GM12878 (cell line): ENCODE measurements around the gene KLHL25. TPM values are rescaled to one million over a fixed set of nuclear protein-coding genes. Genes with fewer than 3 reads are reported as not detected.

ENCODE experiments used
- ATAC-seq: fragments of 200-7000 bp; cut with Tn5 transposase; 3 replicates; pipeline ENCODE4 v1.9.1; 2020; ENCODE audit warnings: mild to moderate bottlenecking, moderate library complexity
- BruUV-seq: library from RNA; stranded (reverse); fragments of 400-500 nt; replicated peaks from 2 replicates; lab custom pipeline; 2021; lab: Mats Ljungman, UMichigan
- CTCF ChIA-PET: fragments of 300-600 bp; sonication (Branson Sonifier 250); formaldehyde crosslinking; extraction: SDS; loops from one replicate; lab custom pipeline; 2021; ENCODE audit warnings: inconsistent platforms; lab: Yijun Ruan, JAX
- POLR2A ChIA-PET: fragments of 350-600 bp; formaldehyde crosslinking; extraction: SDS; loops from one replicate; lab custom pipeline; 2021; ENCODE audit warnings: inconsistent platforms; lab: Charles Lee
- RAD21 ChIA-PET: fragments of 300-600 bp; sonication (Branson Sonifier 250); formaldehyde crosslinking; loops from one replicate; lab custom pipeline; 2023; ENCODE audit warnings: antibody characterized with exemption; ENCODE audit not compliant: unreplicated experiment; lab: Charles Lee
- SMC1A ChIA-PET: fragments of 300-600 bp; sonication (Branson Sonifier 250); formaldehyde crosslinking; loops from one replicate; lab custom pipeline; 2023; ENCODE audit not compliant: unreplicated experiment, uncharacterized antibody; lab: Charles Lee
- DNase-seq: peaks from one replicate; pipeline ENCODE4 v3.0.0-alpha.2; 2011; ENCODE audit warnings: low read depth, low spot score
- FAIRE-seq: peaks from 3 replicates; lab custom pipeline; 2011; peaks lifted over from hg19 to GRCh38; lab: Jason Lieb, UNC
- H2AFZ ChIP-seq: 2 replicates; pipeline ENCODE4 v1.6.0; 2011; ENCODE audit warnings: low read depth, low read length, control low read depth; ENCODE audit not compliant: control insufficient read depth
- H3K27ac ChIP-seq: 2 replicates; pipeline ENCODE4 v1.5.1; 2011; ENCODE audit warnings: control low read depth; ENCODE audit not compliant: control insufficient read depth, insufficient read depth
- H3K27me3 ChIP-seq, 2 experiments: replicated peaks in 1 of 2; 2 replicates each; pipeline versions ENCODE4 v1.6.0 to v1.6.1; 2011; ENCODE audit warnings: low read length in 1 of 2; ENCODE audit not compliant: control insufficient read depth in 2 of 2, insufficient read depth in 2 of 2
- H3K36me3 ChIP-seq, 2 experiments: 2 replicates each; pipeline ENCODE4 v1.5.1; 2011; ENCODE audit warnings: low read length in 1 of 2; ENCODE audit not compliant: control insufficient read depth in 2 of 2, insufficient read depth in 2 of 2
- H3K4me1 ChIP-seq: 2 replicates; pipeline ENCODE4 v1.6.1; 2011; ENCODE audit warnings: mild to moderate bottlenecking, low read length, moderate library complexity, mixed read lengths; ENCODE audit not compliant: control insufficient read depth, insufficient read depth
- H3K4me2 ChIP-seq: 2 replicates; pipeline ENCODE4 v1.6.0; 2011; ENCODE audit warnings: control low read depth; ENCODE audit not compliant: control insufficient read depth, insufficient read depth
- H3K4me3 ChIP-seq: fragments of 200-600 bp; sonication (generic); 2 replicates; pipeline ENCODE4 v1.5.1; 2016
- H3K79me2 ChIP-seq: 2 replicates; pipeline ENCODE4 v1.6.0; 2011; ENCODE audit warnings: low read length; ENCODE audit not compliant: control insufficient read depth, insufficient read depth
- H3K9ac ChIP-seq: 2 replicates; pipeline ENCODE4 v1.8.0; 2011; ENCODE audit warnings: low read length, control low read depth, mixed read lengths; ENCODE audit not compliant: control insufficient read depth, insufficient read depth
- H3K9me3 ChIP-seq: replicated peaks from 3 replicates; pipeline ENCODE4 v1.5.1; 2011; ENCODE audit warnings: mild to moderate bottlenecking, low read length; ENCODE audit not compliant: control insufficient read depth, insufficient read depth
- H4K20me1 ChIP-seq: 2 replicates; pipeline ENCODE4 v1.6.0; 2011; ENCODE audit not compliant: control insufficient read depth, insufficient read depth
- BACH1 ChIP-seq: fragments of 450-650 bp; IDR thresholded peaks from 2 replicates; pipeline ENCODE4 v1.6.1; 2017; ENCODE audit warnings: mild to moderate bottlenecking, borderline replicate concordance
- CHD2 ChIP-seq: IDR thresholded peaks from 2 replicates; pipeline ENCODE4 v1.6.1; 2011; ENCODE audit warnings: low read depth, low read length, improper control_type of control experiment, borderline replicate concordance
- ETV6 ChIP-seq, 2 experiments: fragments of 450-650 bp in 1 of 2; IDR thresholded peaks in 1 of 2; conservative IDR thresholded peaks in 1 of 2; 2 replicates each; pipeline ENCODE4 v1.6.1; 2014; ENCODE audit warnings: antibody characterized with exemption in 1 of 2, borderline replicate concordance in 1 of 2, low read depth in 1 of 2, mild to moderate bottlenecking in 1 of 2, moderate library complexity in 1 of 2
- HSF1 ChIP-seq: fragments of 150-350 bp; IDR thresholded peaks from 2 replicates; pipeline ENCODE4 v1.6.1; 2014; ENCODE audit warnings: mild to moderate bottlenecking, low read depth, low read length
- MTA2 ChIP-seq: fragments of 450-650 bp; IDR thresholded peaks from 2 replicates; pipeline ENCODE4 v1.6.1; 2016; ENCODE audit warnings: low read depth, mild to moderate bottlenecking, moderate library complexity
- RB1 ChIP-seq: fragments of 450-650 bp; formaldehyde crosslinking; IDR thresholded peaks from 2 replicates; pipeline ENCODE4 v1.6.1; 2017; ENCODE audit warnings: mild to moderate bottlenecking, borderline replicate concordance
- SMAD1 ChIP-seq: fragments of 450-650 bp; IDR thresholded peaks from 2 replicates; pipeline ENCODE4 v1.6.1; 2018; ENCODE audit warnings: mild to moderate bottlenecking, low read depth; ENCODE audit not compliant: partially characterized antibody
- SMAD5 ChIP-seq: IDR thresholded peaks from 2 replicates; pipeline ENCODE4 v1.6.1; 2016; ENCODE audit warnings: antibody characterized with exemption, low read depth
- SMARCA5 ChIP-seq: fragments of 450-650 bp; IDR thresholded peaks from 2 replicates; pipeline ENCODE4 v1.6.1; 2017; ENCODE audit warnings: mild to moderate bottlenecking
- SMC3 ChIP-seq: IDR thresholded peaks from 2 replicates; pipeline ENCODE4 v1.6.1; 2011; ENCODE audit warnings: low read length, improper control_type of control experiment, borderline replicate concordance
- TAF1 ChIP-seq: IDR thresholded peaks from 2 replicates; pipeline ENCODE4 v1.6.1; 2011; ENCODE audit warnings: mild to moderate bottlenecking, low read depth, low read length, borderline replicate concordance
- YBX1 ChIP-seq: fragments of 450-650 bp; IDR thresholded peaks from 2 replicates; pipeline ENCODE4 v1.6.1; 2016; ENCODE audit warnings: antibody characterized with exemption
- WGBS: methylation state at CpG from one replicate; pipeline ENCODE4 v1.1.6; 2016; ENCODE audit warnings: low lambda C conversion rate; ENCODE audit not compliant: insufficient replicate concordance, insufficient coverage; ENCODE audit errors: missing lambda C conversion rate; 5-methylcytosine and 5-hydroxymethylcytosine counted together
- in situ Hi-C: fragments of 300-500 bp; cut with MboI; formaldehyde crosslinking; loops from 9 replicates; pipeline ENCODE4 v1.14.3; 2018; ENCODE audit warnings: mixed read lengths
- intact Hi-C: fragments of 100-400 bp; cut with micrococcal nuclease; formaldehyde crosslinking; loops from one replicate; pipeline ENCODE4 v1.14.2; 2022; ENCODE audit not compliant: unreplicated experiment
- polyA plus RNA-seq, 11 experiments: library from polyadenylated mRNA; depleted of rRNA in 4 of 11; unstranded in 6 of 11; stranded (reverse) in 5 of 11; fragments of >200 nt; fragmentation: Nextera tagmentation in 4 of 11; fragmentation: Illumina TruSeq in 1 of 11; extraction: Ambion mirVana in 4 of 11; extraction: Trizol in 1 of 11; gene quantifications; 1 replicate in 1 of 11; 2 replicates in 10 of 11; pipeline versions ENCODE4 v1.2.1 to v1.2.3, GENCODE V29; 2011 to 2016; ENCODE audit warnings: inconsistent platforms in 2 of 11, missing spikeins in 2 of 11, low read depth in 1 of 11
- total RNA-seq, 4 experiments: library from RNA; depleted of rRNA in 3 of 4; stranded (reverse); fragments of >200 nt in 3 of 4; fragmentation: Illumina TruSeq in 1 of 4; extraction: Trizol in 1 of 4; gene quantifications; 2 replicates each; pipeline versions ENCODE4 v1.2.1 to v1.2.3, GENCODE V29; 2013 to 2021
- TF ChIP-seq, protein P1 (sequence below): IDR thresholded peaks from 2 replicates; pipeline ENCODE4 v1.6.1; 2012; ENCODE audit warnings: low read depth, low read length, improper control_type of control experiment

The KLHL25 gene
- total and polyA plus RNA-seq, 10 of the 15 experiments (the other 5 are each of a cell fraction or from before 2014, with no cell fraction given): 0.04 to 3.0 (median 2.1) TPM; not detected in 1

DNA sequence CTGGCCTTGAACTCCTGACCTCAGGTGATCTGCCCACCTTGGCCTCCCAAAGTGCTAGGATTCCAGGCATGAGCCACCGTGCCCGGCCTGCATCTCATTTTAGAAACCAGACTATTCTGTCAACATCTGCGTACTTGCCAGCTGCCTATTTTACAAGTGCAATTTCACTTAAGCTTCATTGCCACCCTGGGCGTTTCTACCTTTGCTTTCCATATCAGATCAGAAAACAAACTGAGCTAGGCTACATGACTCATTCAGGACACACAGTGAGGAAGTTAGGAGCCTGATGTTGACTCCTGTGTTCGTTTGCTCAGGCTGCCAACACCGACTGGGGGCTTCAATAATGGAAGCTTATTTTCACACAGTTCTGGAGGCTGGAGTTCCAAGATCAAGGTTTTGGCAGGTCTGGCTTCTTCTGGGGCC is 42.3 kb upstream of the KLHL25 start:
- RAD21 ChIA-PET: no interaction called here

More for the DNA sequence above, 42.3 kb upstream of the KLHL25 start:
- H3K9me3 ChIP-seq: no peaks in the 10 kb centered on the region
- H3K27ac ChIP-seq: no peak overlapping the region
- no peak overlapping the region for H3K4me2 ChIP-seq
- CTCF ChIA-PET: interaction anchor here (0.6 to 1.8 kb wide), 4 partner anchors 10 to 907 kb away, joined by 3 to 4 read pairs (median 3); no protein-coding TSS in a partner anchor
- intact Hi-C loops: loop anchor here (5.0 kb wide), 1 partner anchor 40 kb away; no protein-coding TSS in a partner anchor
- no TSS peak for BruUV-seq
- no peaks in the 10 kb centered on the region for H3K36me3 ChIP-seq
- H3K9ac ChIP-seq: no peak overlapping the region
- FAIRE-seq (no peak), DNase-seq (no peak), ATAC-seq (no peak)
- no peaks in the 10 kb centered on the region; a peak in 2 of 4 replicates for H3K27me3 ChIP-seq
- SMC1A ChIA-PET: interaction anchor here (0.8 kb wide), 1 partner anchor 221 kb away, joined by 4 read pairs; no protein-coding TSS in a partner anchor
- no peaks in the 10 kb centered on the region for H3K79me2 ChIP-seq
- WGBS: 33% methylated on average over 6 of the region's 6 CpGs
- H2AFZ ChIP-seq: no peak overlapping the region
- H3K4me3 ChIP-seq: no peak overlapping the region
- POLR2A ChIA-PET: no interaction called here
- TF ChIP-seq, protein P1, sequence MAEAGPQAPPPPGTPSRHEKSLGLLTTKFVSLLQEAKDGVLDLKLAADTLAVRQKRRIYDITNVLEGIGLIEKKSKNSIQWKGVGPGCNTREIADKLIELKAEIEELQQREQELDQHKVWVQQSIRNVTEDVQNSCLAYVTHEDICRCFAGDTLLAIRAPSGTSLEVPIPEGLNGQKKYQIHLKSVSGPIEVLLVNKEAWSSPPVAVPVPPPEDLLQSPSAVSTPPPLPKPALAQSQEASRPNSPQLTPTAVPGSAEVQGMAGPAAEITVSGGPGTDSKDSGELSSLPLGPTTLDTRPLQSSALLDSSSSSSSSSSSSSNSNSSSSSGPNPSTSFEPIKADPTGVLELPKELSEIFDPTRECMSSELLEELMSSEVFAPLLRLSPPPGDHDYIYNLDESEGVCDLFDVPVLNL: no peak
- TF ChIP-seq CHD2 (no peak), BACH1 (no peak), MTA2 (no peak), SMAD1 (no peak), TAF1 (no peak), YBX1 (no peak), RB1 (no peak), SMARCA5 (no peak), SMC3 (no peak), ETV6 (conservative IDR thresholded peaks at IDR 0.05 in 1 of 2, IDR thresholded peaks at IDR 0.05 in 1 of 2; ENCODE audit: borderline replicate concordance in 1 of 2, low read depth in 1 of 2) (no peak), SMAD5 (no peak), HSF1 (no peak)
- TF ChIP-seq, all 136 proteins: peak for 0
- H3K4me1 ChIP-seq: no peaks in the 10 kb centered on the region; the same call in 1 of the 2 replicates
- no peaks in the 10 kb centered on the region; the same call in 1 of the 2 replicates for H4K20me1 ChIP-seq
- in situ Hi-C loops: loop anchor here (5.0 kb wide), 2 partner anchors 105 to 540 kb away; no protein-coding TSS in a partner anchor
